Measurements from ENCODE around the gene PIK3R5.

GRCh38 chr17:8831234-8831849, 134.2 kb downstream of the PIK3R5 start:
- TF ChIP-seq ZBTB7A (IDR thresholded peaks at IDR 0.05; ENCODE audit: low read depth) (no peak), FOXM1 (IDR thresholded peaks at IDR 0.05; ENCODE audit: borderline replicate concordance, low read depth) (no peak), MAX (IDR thresholded peaks at IDR 0.05) (no peak), CEBPB (IDR thresholded peaks at IDR 0.05) (no peak), TAF1 (IDR thresholded peaks at IDR 0.05; ENCODE audit: low read depth) (no peak), RAD21 (IDR thresholded peaks at IDR 0.05; ENCODE audit: low read depth) (no peak), EP300 (IDR thresholded peaks at IDR 0.05; ENCODE audit: borderline replicate concordance) (no peak), TCF12 (IDR thresholded peaks at IDR 0.05; ENCODE audit: low read depth) (no peak), CREB1 (IDR thresholded peaks at IDR 0.05; ENCODE audit: low read depth) (no peak), REST (IDR thresholded peaks at IDR 0.05; ENCODE audit: low read depth) (no peak), YY1 (IDR thresholded peaks at IDR 0.05; ENCODE audit: low read depth) (no peak), EGR1 (IDR thresholded peaks at IDR 0.05) (no peak), TEAD4 (IDR thresholded peaks at IDR 0.05) (no peak)

Measured in Ishikawa (cell line).